GM23248 (cell line): ENCODE results near the gene ZNF454. TPM values are rescaled to one million over a fixed set of nuclear protein-coding genes. Genes with fewer than 3 reads are reported as not detected.

ENCODE experiments used
- DNase-seq: peaks from one replicate; pipeline ENCODE4 v3.0.0-alpha.2; 2015
- H2AFZ ChIP-seq: fragments of 200-600 bp; sonication (generic); 2 replicates; pipeline ENCODE4 v1.6.1; 2016; ENCODE audit warnings: antibody characterized with exemption
- H3F3A ChIP-seq: fragments of 200-600 bp; sonication (generic); 2 replicates; pipeline ENCODE4 v1.6.1; 2016; ENCODE audit warnings: mild to moderate bottlenecking, antibody characterized with exemption, mixed run types; ENCODE audit not compliant: insufficient read depth
- H3K27ac ChIP-seq: fragments of 200-600 bp; sonication (generic); 2 replicates; pipeline ENCODE4 v1.5.1; 2016; ENCODE audit warnings: mild to moderate bottlenecking
- H3K27me3 ChIP-seq: fragments of 200-600 bp; sonication (generic); replicated peaks from 2 replicates; pipeline ENCODE4 v1.6.1; 2016; ENCODE audit warnings: mild to moderate bottlenecking; ENCODE audit not compliant: insufficient read depth
- H3K36me3 ChIP-seq: fragments of 200-600 bp; sonication (generic); 2 replicates; pipeline ENCODE4 v1.6.1; 2016; ENCODE audit warnings: low read depth, mild to moderate bottlenecking
- H3K4me1 ChIP-seq: fragments of 200-600 bp; sonication (generic); 2 replicates; pipeline ENCODE4 v1.6.1; 2016; ENCODE audit warnings: mild to moderate bottlenecking; ENCODE audit not compliant: insufficient read depth
- H3K4me2 ChIP-seq: fragments of 200-600 bp; sonication (generic); one replicate; pipeline ENCODE4 v1.6.1; 2016; ENCODE audit warnings: mild to moderate bottlenecking; ENCODE audit not compliant: unreplicated experiment
- H3K4me3 ChIP-seq: fragments of 200-600 bp; sonication (generic); 2 replicates; pipeline ENCODE4 v1.5.1; 2016; ENCODE audit warnings: mild to moderate bottlenecking
- H3K79me2 ChIP-seq: fragments of 200-600 bp; sonication (generic); 2 replicates; pipeline ENCODE4 v1.6.1; 2016; ENCODE audit warnings: mild to moderate bottlenecking; ENCODE audit not compliant: insufficient read depth
- H3K9ac ChIP-seq: fragments of 200-600 bp; sonication (generic); 2 replicates; pipeline ENCODE4 v1.6.1; 2016; ENCODE audit warnings: mild to moderate bottlenecking
- H3K9me2 ChIP-seq: fragments of 200-600 bp; sonication (generic); 2 replicates; pipeline ENCODE4 v1.6.1; 2016; ENCODE audit warnings: mixed run types, mild to moderate bottlenecking, moderate library complexity; ENCODE audit not compliant: insufficient read depth
- H3K9me3 ChIP-seq: fragments of 200-600 bp; sonication (generic); one replicate; pipeline ENCODE4 v1.6.1; 2017; ENCODE audit warnings: low read depth
- H4K20me1 ChIP-seq: fragments of 200-600 bp; sonication (generic); 2 replicates; pipeline ENCODE4 v1.6.0; 2016; ENCODE audit not compliant: insufficient read depth
- EZH2 ChIP-seq: fragments of 200-600 bp; sonication (generic); IDR thresholded peaks from 2 replicates; pipeline ENCODE4 v1.6.1; 2018; ENCODE audit warnings: antibody characterized with exemption, mild to moderate bottlenecking; ENCODE audit not compliant: insufficient read depth, poor library complexity, severe bottlenecking
- EZH2phosphoT487 ChIP-seq: fragments of 200-600 bp; sonication (generic); IDR thresholded peaks from 2 replicates; pipeline ENCODE4 v1.6.1; 2018; ENCODE audit warnings: antibody characterized with exemption, moderate library complexity, mild to moderate bottlenecking, low read depth; ENCODE audit not compliant: insufficient read depth
- WGBS, 2 experiments: methylation state at CpG; one replicate each; pipeline ENCODE4 v1.1.6; 2015 to 2017; ENCODE audit warnings: low lambda C conversion rate in 2 of 2, low coverage in 1 of 2; ENCODE audit errors: missing lambda C conversion rate in 2 of 2; 5-methylcytosine and 5-hydroxymethylcytosine counted together
- in situ Hi-C: fragments of 300-500 bp; cut with MboI; formaldehyde crosslinking; loops from 2 replicates; pipeline ENCODE4 v1.15.0; 2020
- polyA plus RNA-seq: library from polyadenylated mRNA; unstranded; fragments of >200 nt; fragmentation: Nextera tagmentation; extraction: Ambion mirVana; gene quantifications from 2 replicates; pipeline ENCODE4 v1.2.1, GENCODE V29; 2016
- total RNA-seq: library from RNA; depleted of rRNA; stranded (reverse); fragments of >200 nt; shearing (Covaris generic); gene quantifications from 2 replicates; pipeline ENCODE4 v1.2.3, GENCODE V29; 2014; rRNA removed

The ZNF454 gene
- total RNA-seq (0.97 and 1.9 TPM in 2 replicates), polyA plus RNA-seq (0.96 and 1.3 TPM in 2 replicates)

DNA sequence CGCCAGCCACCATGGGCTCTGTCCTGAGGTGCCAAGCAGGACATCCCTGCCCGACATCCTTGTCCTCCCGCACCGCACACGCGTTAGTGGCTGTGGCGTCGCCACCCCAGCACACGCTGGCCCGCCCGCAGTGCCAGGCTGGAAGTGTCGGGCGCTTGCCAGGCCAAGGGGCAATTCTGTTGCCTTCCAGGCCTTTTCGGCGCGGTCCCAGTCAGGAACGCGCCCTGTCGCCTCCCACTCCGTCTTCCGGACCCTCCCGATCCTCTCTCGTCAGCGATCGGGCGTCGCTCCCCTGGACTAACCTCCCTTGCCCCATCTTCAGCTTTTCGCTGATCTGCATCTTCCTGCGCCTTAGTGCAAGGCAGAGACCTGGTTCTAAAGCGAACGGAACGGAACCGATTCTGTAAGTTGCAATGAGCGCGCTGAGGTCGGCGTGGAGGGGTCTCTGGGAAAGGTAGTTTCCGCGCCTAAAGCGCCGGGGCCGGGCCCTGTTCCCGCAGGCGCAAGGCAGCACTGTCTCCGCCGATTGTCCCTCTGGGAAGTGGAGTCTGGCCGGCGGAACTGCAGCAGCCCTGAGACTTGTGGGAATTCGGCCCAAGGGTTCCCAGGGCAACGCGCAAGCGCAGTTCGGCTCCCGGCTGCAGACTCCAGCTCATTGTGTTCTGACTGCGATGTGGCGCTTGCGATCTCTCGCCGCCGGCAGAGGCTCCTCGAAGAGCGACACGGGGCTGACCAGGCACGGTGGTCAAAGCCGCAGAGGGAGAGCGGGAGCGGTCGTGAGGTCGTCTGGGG lies at the start of gene ZNF454:
Gene ZNF454 (plus strand): TSS at position 630 of the 792 bp plus-strand sequence. CDS start 1,594 bp downstream, outside the sequence.
- H3K9ac ChIP-seq: peak within 1 kb of the TSS; percentile 74
- DNase-seq: peak; percentile 94
- no peaks in the 10 kb centered on the region for H3K9me2 ChIP-seq
- in situ Hi-C loops: no loop called here
- no peaks in the 10 kb centered on the region for H3K4me1 ChIP-seq
- peak within 1 kb of the TSS; percentile 58 for H3K27ac ChIP-seq
- WGBS, 2 experiments: 2 to 3% methylated on average over 66 to 68 of the region's 69 CpGs
- H3K79me2 ChIP-seq: no peaks in the 10 kb centered on the region
- no peaks in the 10 kb centered on the region for H3K36me3 ChIP-seq
- no peaks in the 10 kb centered on the region for H3K27me3 ChIP-seq
- peak within 1 kb of the TSS; percentile 85 for H2AFZ ChIP-seq
- H3K9me3 ChIP-seq: peaks cover 3% of the 10 kb centered on the region
- no peaks in the 10 kb centered on the region for H4K20me1 ChIP-seq
- no peaks in the 10 kb centered on the region for H3F3A ChIP-seq
- peak within 1 kb of the TSS; percentile 76 for H3K4me3 ChIP-seq
- TF ChIP-seq EZH2phosphoT487 (no peak), EZH2 (no peak)
- peak within 1 kb of the TSS; percentile 74 for H3K4me2 ChIP-seq

DNA sequence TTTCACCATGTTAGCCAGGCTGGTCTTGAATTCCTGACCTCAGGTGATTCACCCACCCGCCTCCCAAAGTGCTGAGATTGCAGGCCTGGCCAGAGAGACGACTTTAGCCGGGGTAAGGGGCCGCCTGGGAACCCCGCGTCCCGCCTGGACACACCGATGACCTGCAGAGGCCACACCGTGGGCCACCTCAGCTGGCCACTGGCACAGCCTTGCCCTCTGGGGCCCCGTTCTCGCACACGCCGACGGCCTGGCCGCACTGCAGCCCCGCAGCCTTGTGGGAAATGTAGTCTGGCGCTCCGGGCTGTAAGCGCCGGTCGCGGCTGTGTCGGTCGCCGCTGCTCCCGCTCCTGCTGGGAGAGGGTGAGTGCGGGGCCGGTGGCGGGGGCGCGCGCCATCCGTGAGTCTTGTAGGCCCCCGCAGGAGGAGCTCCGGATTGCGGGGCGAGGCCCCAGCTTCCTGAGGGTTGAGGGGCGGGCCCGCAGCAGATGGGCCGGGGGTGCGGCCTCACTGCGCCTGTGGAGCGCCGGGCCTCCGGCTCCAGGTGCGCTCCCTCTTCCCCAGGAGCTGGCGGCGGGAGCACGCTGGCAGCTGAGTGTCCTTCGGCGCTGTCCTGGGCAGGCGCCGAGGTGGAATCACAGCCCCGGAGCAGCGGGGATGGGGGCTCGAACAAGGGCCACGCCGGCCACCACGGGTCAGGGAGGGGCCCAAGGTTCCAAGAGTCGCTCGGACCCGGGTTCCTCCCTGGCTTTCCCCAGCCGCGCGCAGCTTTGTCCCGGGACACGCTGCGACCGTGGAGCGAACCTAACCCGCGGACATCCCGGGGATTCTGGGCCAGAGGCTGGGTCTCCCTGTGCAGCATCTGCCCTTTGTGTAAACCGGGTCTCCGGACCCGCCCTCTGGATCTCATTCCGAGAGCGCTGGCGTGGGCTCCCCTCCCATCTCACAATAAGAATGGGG lies 45.1 kb upstream of the ZNF454 start, which contains the start of gene ZFP2:
Gene ZFP2 (plus strand): TSS at position 299 of the 957 bp plus-strand sequence. CDS start 35,401 bp downstream, outside the sequence.
- no peak for TF ChIP-seq EZH2
- TF ChIP-seq EZH2phosphoT487: no peak
- Histone ChIP-seq H3F3A (no peaks in the 10 kb centered on the region), H2AFZ (peak within 1 kb of the TSS; percentile 91), H3K4me3 (peak within 1 kb of the TSS; percentile 78), H3K4me1 (no peaks in the 10 kb centered on the region), H3K79me2 (no peaks in the 10 kb centered on the region), H3K27me3 (no peaks in the 10 kb centered on the region), H3K27ac (no peak within 1 kb of the TSS), H3K9ac (peak within 1 kb of the TSS; percentile 69), H3K9me3 (no peaks in the 10 kb centered on the region), H4K20me1 (no peaks in the 10 kb centered on the region), H3K36me3 (no peaks in the 10 kb centered on the region), H3K4me2 (peak within 1 kb of the TSS; percentile 79), H3K9me2 (no peaks in the 10 kb centered on the region)
- WGBS, 2 experiments: 3% methylated on average over 62 to 65 of the region's 79 CpGs
- peak; percentile 76 for DNase-seq
- in situ Hi-C loops: no loop called here

DNA sequence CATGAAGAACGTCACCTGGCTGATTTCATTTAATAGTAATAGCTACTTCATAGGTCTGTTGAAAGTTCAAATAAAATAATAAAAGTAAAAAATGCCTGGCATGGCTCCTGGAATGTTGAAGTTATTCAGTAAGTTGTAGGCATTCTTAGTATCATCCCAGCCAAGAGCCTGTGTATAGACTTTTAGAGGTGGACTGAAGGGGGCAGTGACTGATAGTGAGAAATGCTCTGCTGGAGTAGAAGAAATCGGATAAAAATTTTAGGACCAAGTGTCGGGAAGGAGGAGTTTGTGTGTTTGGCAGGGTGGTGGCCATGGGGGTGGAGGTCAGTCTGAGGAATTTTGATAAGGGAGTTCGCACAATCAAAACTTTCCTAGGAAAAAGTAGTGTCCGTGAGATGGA lies 41.7 kb upstream of the ZNF454 start:
- H3K4me1 ChIP-seq: no peaks in the 10 kb centered on the region
- peaks cover 4% of the 10 kb centered on the region for H3K9me3 ChIP-seq
- no peaks in the 10 kb centered on the region for H3K79me2 ChIP-seq
- H3K36me3 ChIP-seq: no peaks in the 10 kb centered on the region
- no peaks in the 10 kb centered on the region for H3K9me2 ChIP-seq
- TF ChIP-seq EZH2: no peak
- TF ChIP-seq EZH2phosphoT487: no peak
- H3K27me3 ChIP-seq: no peaks in the 10 kb centered on the region
- H3K9ac ChIP-seq: no peak overlapping the region
- H3K4me3 ChIP-seq: no peak overlapping the region
- in situ Hi-C loops: no loop called here
- DNase-seq: peak; percentile 3
- 0 out of 2 replicates have a peak, but pooled peaks cover 4% of the 10 kb centered on the region for H3F3A ChIP-seq
- no peak overlapping the region for H3K27ac ChIP-seq
- no peak overlapping the region for H3K4me2 ChIP-seq
- no peak overlapping the region for H2AFZ ChIP-seq
- 90 to 91% methylated on average over 5 of the region's 5 CpGs for WGBS, 2 experiments
- no peaks in the 10 kb centered on the region for H4K20me1 ChIP-seq

DNA sequence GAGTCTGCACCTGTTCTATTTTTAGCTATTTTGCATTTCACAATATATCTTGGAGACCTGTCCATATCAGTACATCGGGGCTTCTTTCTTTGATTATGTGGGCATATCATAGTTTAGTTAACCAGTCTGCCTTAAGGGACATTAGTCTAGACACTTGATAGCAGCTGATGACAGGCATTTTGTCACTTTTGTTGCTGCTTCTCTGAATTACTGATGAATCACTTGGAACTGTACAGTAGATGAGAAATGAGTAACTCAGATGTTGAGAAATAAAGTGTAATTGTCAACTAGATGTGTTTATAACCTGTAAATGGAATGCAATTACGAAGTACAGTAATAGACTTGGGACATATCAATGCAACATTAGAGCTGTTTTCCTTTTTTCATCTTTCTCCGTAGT lies 38.1 kb upstream of the ZNF454 start:
- Histone ChIP-seq H3K4me3 (no peak overlapping the region), H3K79me2 (no peaks in the 10 kb centered on the region), H3K36me3 (no peaks in the 10 kb centered on the region), H3K9me2 (no peaks in the 10 kb centered on the region), H3K4me1 (no peaks in the 10 kb centered on the region), H3K9me3 (peaks cover 4% of the 10 kb centered on the region), H3F3A (0 out of 2 replicates have a peak, but pooled peaks cover 4% of the 10 kb centered on the region), H3K27ac (no peak overlapping the region), H3K27me3 (no peaks in the 10 kb centered on the region), H2AFZ (no peak overlapping the region), H4K20me1 (no peaks in the 10 kb centered on the region), H3K9ac (no peak overlapping the region), H3K4me2 (no peak overlapping the region)
- peak; percentile 31 for DNase-seq
- in situ Hi-C loops: no loop called here
- WGBS, 2 experiments: 51 to 62% methylated on average over 3 of the region's 3 CpGs
- TF ChIP-seq EZH2phosphoT487: no peak
- TF ChIP-seq EZH2: no peak
